ENCODE data around the gene CRISPLD2.

DNA sequence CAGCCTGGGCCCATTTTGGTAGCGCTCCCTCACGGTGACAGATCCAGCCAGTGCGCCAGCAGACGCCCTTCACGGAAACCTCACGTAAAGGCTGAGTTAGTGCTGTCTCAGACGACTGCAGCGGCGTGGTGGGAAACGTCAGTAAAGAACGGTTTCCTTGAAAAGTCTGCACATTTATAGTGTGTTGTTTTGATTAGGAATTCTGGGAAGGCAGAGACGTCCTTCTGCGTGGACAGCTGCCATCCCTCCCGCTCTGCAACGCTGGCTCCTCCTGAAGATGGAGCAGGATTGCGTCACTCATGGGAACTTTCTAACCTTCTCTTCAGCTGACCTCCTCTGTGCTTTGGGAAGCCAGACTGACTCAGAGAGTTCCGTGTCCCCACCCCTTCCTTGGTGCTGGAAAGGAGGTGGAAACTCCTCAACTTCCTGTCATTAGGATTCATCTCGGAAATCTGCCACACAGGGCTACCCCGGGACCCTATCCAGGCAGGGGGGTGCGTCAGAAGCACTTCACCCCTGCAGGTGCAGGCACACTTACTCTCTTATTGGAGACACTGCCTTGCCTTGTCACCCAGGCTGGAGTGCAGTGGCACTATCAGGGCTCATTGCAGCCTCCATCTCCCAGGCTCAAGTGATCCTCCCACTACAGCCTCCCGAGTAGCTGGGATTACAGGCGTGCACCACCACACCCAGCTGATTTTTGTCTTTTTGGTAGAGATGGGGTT lies 24.3 kb upstream of the CRISPLD2 start:
- no peak for TF ChIP-seq CTCF (IDR thresholded peaks at IDR 0.05)
- TF ChIP-seq ZFX (IDR thresholded peaks at IDR 0.05; ENCODE audit: borderline replicate concordance), result no peak

All from 22Rv1 (cell line).